Stomach (tissue), 4 donors: Measurements from ENCODE around the gene OR8D2.

Source experiments
- EP300 ChIP-seq: sonication (generic); formaldehyde crosslinking; IDR thresholded peaks from one replicate; pipeline ENCODE4 v1.6.1; 2017; ENCODE audit warnings: antibody characterized with exemption
- POLR2A ChIP-seq, 4 donors: fragments of 450-650 bp; IDR thresholded peaks; one replicate each; pipeline ENCODE4 v1.6.1; 2016; ENCODE audit warnings: antibody characterized with exemption in 4 of 4, control low read depth in 2 of 4, mild to moderate bottlenecking in 1 of 4, moderate library complexity in 1 of 4
- POLR2AphosphoS5 ChIP-seq, 3 donors: sonication (generic); formaldehyde crosslinking; IDR thresholded peaks; one replicate each; pipeline ENCODE4 v1.6.1; 2016; ENCODE audit warnings: antibody characterized with exemption in 3 of 3
- TF ChIP-seq, protein P1 (sequence below), 7 experiments: fragments of 450-650 bp in 4 of 7; fragments of 200-600 bp in 3 of 7; sonication (generic) in 3 of 7; IDR thresholded peaks; one replicate each; pipeline ENCODE4 v1.5.1; 2016 to 2019; ENCODE audit warnings: antibody characterized with exemption in 7 of 7, control low read depth in 2 of 7, mild to moderate bottlenecking in 1 of 7

DNA sequence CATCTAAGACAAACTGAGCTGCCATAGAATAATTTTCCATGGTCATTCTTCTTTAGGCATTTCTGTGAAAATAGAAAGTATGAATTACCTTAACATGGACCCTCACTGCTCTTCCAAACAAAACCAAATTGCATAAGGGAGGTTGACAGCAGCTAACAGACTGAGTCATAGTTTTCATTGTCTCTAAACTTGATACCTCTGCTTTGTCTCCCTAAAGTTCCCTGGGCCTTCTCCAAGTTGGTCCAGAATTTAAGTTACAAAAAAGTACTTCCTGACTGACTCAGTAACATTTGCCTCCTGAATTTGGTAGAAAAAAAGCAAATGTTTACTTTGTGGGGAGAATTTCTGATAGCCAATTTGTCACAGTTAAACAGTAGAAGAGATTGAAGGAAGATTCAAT is 9.3 kb downstream of the OR8D2 start:
- TF ChIP-seq, protein P1, sequence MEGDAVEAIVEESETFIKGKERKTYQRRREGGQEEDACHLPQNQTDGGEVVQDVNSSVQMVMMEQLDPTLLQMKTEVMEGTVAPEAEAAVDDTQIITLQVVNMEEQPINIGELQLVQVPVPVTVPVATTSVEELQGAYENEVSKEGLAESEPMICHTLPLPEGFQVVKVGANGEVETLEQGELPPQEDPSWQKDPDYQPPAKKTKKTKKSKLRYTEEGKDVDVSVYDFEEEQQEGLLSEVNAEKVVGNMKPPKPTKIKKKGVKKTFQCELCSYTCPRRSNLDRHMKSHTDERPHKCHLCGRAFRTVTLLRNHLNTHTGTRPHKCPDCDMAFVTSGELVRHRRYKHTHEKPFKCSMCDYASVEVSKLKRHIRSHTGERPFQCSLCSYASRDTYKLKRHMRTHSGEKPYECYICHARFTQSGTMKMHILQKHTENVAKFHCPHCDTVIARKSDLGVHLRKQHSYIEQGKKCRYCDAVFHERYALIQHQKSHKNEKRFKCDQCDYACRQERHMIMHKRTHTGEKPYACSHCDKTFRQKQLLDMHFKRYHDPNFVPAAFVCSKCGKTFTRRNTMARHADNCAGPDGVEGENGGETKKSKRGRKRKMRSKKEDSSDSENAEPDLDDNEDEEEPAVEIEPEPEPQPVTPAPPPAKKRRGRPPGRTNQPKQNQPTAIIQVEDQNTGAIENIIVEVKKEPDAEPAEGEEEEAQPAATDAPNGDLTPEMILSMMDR (IDR thresholded peaks at IDR 0.05): no peak
- no peak for TF ChIP-seq POLR2AphosphoS5 (IDR thresholded peaks at IDR 0.05)
- no peak for TF ChIP-seq POLR2A (IDR thresholded peaks at IDR 0.05)
- no peak for TF ChIP-seq EP300
